Stomach (tissue), 4 donors: ENCODE measurements around the gene CFAP70.

Experiments
- CTCF ChIP-seq, 7 experiments: fragments of 450-650 bp in 4 of 7; fragments of 200-600 bp in 3 of 7; sonication (generic) in 3 of 7; IDR thresholded peaks; one replicate each; pipeline ENCODE4 v1.5.1; 2016 to 2019; ENCODE audit warnings: antibody characterized with exemption in 7 of 7, control low read depth in 2 of 7, mild to moderate bottlenecking in 1 of 7
- POLR2AphosphoS5 ChIP-seq, 3 donors: sonication (generic); formaldehyde crosslinking; IDR thresholded peaks; one replicate each; pipeline ENCODE4 v1.6.1; 2016; ENCODE audit warnings: antibody characterized with exemption in 3 of 3

DNA sequence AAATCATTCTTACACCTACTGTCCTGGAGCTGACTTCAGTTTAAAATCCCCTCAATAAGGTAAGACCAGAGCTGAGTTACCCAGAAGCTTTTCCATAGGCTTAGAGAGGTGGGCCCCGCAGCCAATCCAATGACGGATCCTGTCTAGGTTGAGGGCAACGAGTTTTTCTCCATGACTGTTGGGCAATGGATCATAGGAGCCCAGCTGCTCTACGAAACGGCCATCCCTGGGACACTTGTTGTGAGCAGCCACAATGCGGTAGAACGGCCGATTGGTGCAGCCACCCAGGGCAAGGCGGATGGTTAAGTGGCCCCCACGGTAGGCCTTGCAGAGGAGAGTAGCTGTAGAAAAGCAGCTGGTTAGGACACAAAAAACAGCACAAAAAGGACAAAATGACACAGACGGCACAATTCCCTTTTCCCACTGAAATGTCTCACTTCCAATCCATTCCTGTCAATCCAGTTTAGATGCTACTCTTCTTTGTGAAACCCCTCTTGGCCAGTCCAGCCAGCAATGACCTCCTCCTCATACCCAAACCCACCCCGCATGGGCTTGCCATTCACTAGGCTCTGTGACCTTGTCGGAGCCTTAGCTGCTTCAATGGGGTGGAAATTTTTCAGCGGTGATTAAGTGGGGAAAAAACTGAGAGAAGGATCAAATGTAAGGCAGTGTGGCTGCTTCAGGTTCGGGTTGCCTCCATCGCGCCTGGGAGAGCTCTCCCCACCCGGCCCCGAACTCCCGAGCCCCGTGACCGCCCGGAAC lies 106.8 kb downstream of the CFAP70 start:
- TF ChIP-seq CTCF (IDR thresholded peaks at IDR 0.05) (no peak), POLR2AphosphoS5 (IDR thresholded peaks at IDR 0.05) (no peak)
